K562 (cell line): ENCODE results near the gene EOGT. TPM values are rescaled to one million over a fixed set of nuclear protein-coding genes. Genes with fewer than 3 reads are reported as not detected.

Experiments used
- ATAC-seq: fragments of 200-7000 bp; cut with Tn5 transposase; 3 replicates; pipeline ENCODE4 v1.9.1; 2020; ENCODE audit warnings: moderate library complexity
- BruUV-seq: library from RNA; stranded (reverse); fragments of 400-500 nt; replicated peaks from 2 replicates; lab custom pipeline; 2021; lab: Mats Ljungman, UMichigan
- CTCF ChIA-PET: fragments of 300-600 bp; formaldehyde crosslinking; extraction: SDS; loops from one replicate; lab custom pipeline; 2021; ENCODE audit warnings: low intra/inter-chr PET ratio; lab: Yijun Ruan, JAX
- POLR2A ChIA-PET: fragments of 300-600, 350-650 bp; sonication (Branson Sonifier 250); formaldehyde crosslinking; extraction: SDS; loops from one replicate; lab custom pipeline; 2021; ENCODE audit warnings: antibody characterized with exemption, inconsistent platforms; lab: Yijun Ruan, JAX
- DNase-seq, 4 experiments: peaks; one replicate each; pipeline versions ENCODE4 v3.0.0 to v3.0.0-alpha.2; 2011 to 2018; ENCODE audit warnings: low spot score in 3 of 4, mixed read lengths in 3 of 4; ENCODE audit errors: extremely low read depth in 1 of 4
- FAIRE-seq: peaks from 2 replicates; lab custom pipeline; 2011; peaks lifted over from hg19 to GRCh38; lab: Jason Lieb, UNC
- H2AFZ ChIP-seq: 2 replicates; pipeline ENCODE4 v1.6.0; 2011; ENCODE audit warnings: low read depth, low read length, control low read depth, inconsistent platforms
- H3K27ac ChIP-seq: fragments of 200-600 bp; 3 replicates; pipeline ENCODE4 v1.8.0; 2011; ENCODE audit warnings: low read depth, mild to moderate bottlenecking, control low read depth, inconsistent platforms, low read length, moderate library complexity, mixed read lengths; ENCODE audit errors: extremely low read depth
- H3K27me3 ChIP-seq, 2 experiments: fragments of 300-600 bp in 1 of 2; 2 replicates in 1 of 2; 3 replicates in 1 of 2; pipeline versions ENCODE4 v1.6.0 to v1.8.0; 2011; ENCODE audit warnings: inconsistent platforms in 2 of 2, low read length in 2 of 2, mild to moderate bottlenecking in 1 of 2, mixed read lengths in 1 of 2, moderate library complexity in 1 of 2; ENCODE audit not compliant: control insufficient read depth in 2 of 2, insufficient read depth in 2 of 2
- H3K36me3 ChIP-seq: fragments of 300-600 bp; 3 replicates; pipeline ENCODE4 v1.8.0; 2011; ENCODE audit warnings: mild to moderate bottlenecking, low read length, inconsistent platforms; ENCODE audit not compliant: control insufficient read depth, insufficient read depth
- H3K4me1 ChIP-seq, 2 experiments: fragments of 200-600 bp in 1 of 2; replicated peaks in 1 of 2; 2 replicates in 1 of 2; 3 replicates in 1 of 2; pipeline versions ENCODE4 v1.5.1 to v1.8.0; 2011; ENCODE audit warnings: inconsistent platforms in 2 of 2, low read length in 2 of 2, mild to moderate bottlenecking in 1 of 2, mixed read lengths in 1 of 2, moderate library complexity in 1 of 2; ENCODE audit not compliant: control insufficient read depth in 2 of 2, insufficient read depth in 2 of 2
- H3K4me2 ChIP-seq: 2 replicates; pipeline ENCODE4 v1.6.1; 2011; ENCODE audit warnings: low read length, control low read depth, inconsistent platforms, mixed read lengths; ENCODE audit not compliant: insufficient read depth
- H3K4me3 ChIP-seq: fragments of 200-600 bp; sonication (generic), shearing (Covaris generic); 2 replicates; pipeline ENCODE4 v1.5.1; 2016; ENCODE audit warnings: control low read depth, inconsistent platforms
- H3K79me2 ChIP-seq: fragments of 200-600 bp; 3 replicates; pipeline ENCODE4 v1.8.0; 2011; ENCODE audit warnings: low read length, inconsistent platforms; ENCODE audit not compliant: control insufficient read depth, insufficient read depth
- H3K9ac ChIP-seq, 2 experiments: 2 replicates each; pipeline versions ENCODE4 v1.6.0 to v1.6.1; 2011; ENCODE audit warnings: low read depth in 2 of 2, low read length in 2 of 2, control low read depth in 1 of 2, inconsistent platforms in 1 of 2, mild to moderate bottlenecking in 1 of 2, mixed read lengths in 1 of 2; ENCODE audit not compliant: insufficient read depth in 1 of 2
- H3K9me1 ChIP-seq: one replicate; pipeline ENCODE4 v1.6.0; 2011; ENCODE audit warnings: inconsistent platforms, mild to moderate bottlenecking, low read length, moderate library complexity; ENCODE audit not compliant: control insufficient read depth, insufficient read depth
- H3K9me3 ChIP-seq: replicated peaks from 2 replicates; pipeline ENCODE4 v1.5.1; 2011; ENCODE audit warnings: low read depth, low read length, inconsistent platforms; ENCODE audit not compliant: control insufficient read depth, insufficient read depth
- H4K20me1 ChIP-seq: replicated peaks from 2 replicates; pipeline ENCODE4 v1.6.1; 2011; ENCODE audit warnings: low read length, inconsistent platforms, mixed read lengths; ENCODE audit not compliant: control insufficient read depth, insufficient read depth
- ADNP ChIP-seq: fragments of 200-800 bp; sonication (Bioruptor generic); IDR thresholded peaks from 2 replicates; pipeline ENCODE4 v1.6.1; 2016; ENCODE audit warnings: missing genetic modification characterization, missing compliant biosample characterization
- ARID2 ChIP-seq: fragments of 450-650 bp; IDR thresholded peaks from 2 replicates; pipeline ENCODE4 v1.6.1; 2017; ENCODE audit warnings: antibody characterized with exemption, mild to moderate bottlenecking
- CHD4 ChIP-seq: fragments of 200-600 bp; sonication (generic); IDR thresholded peaks from 3 replicates; pipeline ENCODE4 v1.6.1; 2012; ENCODE audit warnings: low read depth, mild to moderate bottlenecking, mixed read lengths, low read length, inconsistent platforms; ENCODE audit not compliant: insufficient read depth, insufficient replicate concordance, poor library complexity, severe bottlenecking
- MCM5 ChIP-seq: fragments of 450-650 bp; IDR thresholded peaks from 2 replicates; pipeline ENCODE4 v1.6.1; 2016; ENCODE audit warnings: low read depth
- NR3C1 ChIP-seq: sonication (generic); formaldehyde crosslinking; IDR thresholded peaks from 2 replicates; pipeline ENCODE4 v1.8.1; 2022; ENCODE audit warnings: missing genetic modification reagents
- RHOXF2B ChIP-seq: fragments of 250-450 bp; sonication (Bioruptor Pico); conservative IDR thresholded peaks from 2 replicates; pipeline ENCODE4 v1.5.1; 2021
- SAP30 ChIP-seq: fragments of 200-600 bp; sonication (generic); IDR thresholded peaks from 2 replicates; pipeline ENCODE4 v1.6.1; 2012; ENCODE audit warnings: borderline replicate concordance, low read depth, mild to moderate bottlenecking, moderate library complexity, low read length, control low read depth, inconsistent platforms; ENCODE audit not compliant: insufficient read depth, poor library complexity, severe bottlenecking
- SIX5 ChIP-seq, 2 experiments: IDR thresholded peaks; 2 replicates each; pipeline ENCODE4 v1.6.1; 2011; ENCODE audit warnings: low read length in 2 of 2, borderline replicate concordance in 1 of 2, low read depth in 1 of 2, mild to moderate bottlenecking in 1 of 2, moderate library complexity in 1 of 2; ENCODE audit not compliant: insufficient read depth in 1 of 2
- WHSC1 ChIP-seq: IDR thresholded peaks from one replicate; pipeline ENCODE4 v1.6.1; 2012; ENCODE audit warnings: low read length, control low read depth, inconsistent platforms
- ZNF124 ChIP-seq: sonication (generic); formaldehyde crosslinking; IDR thresholded peaks from 2 replicates; pipeline ENCODE4 v1.8.1; 2022; ENCODE audit warnings: missing genetic modification reagents
- WGBS: fragments of 100-300 bp; shearing (Covaris generic); methylation state at CpG from one replicate; pipeline ENCODE4 v1.1.6; 2016; ENCODE audit warnings: low coverage, mixed read lengths; ENCODE audit not compliant: insufficient coverage; ENCODE audit errors: missing lambda C conversion rate; 5-methylcytosine and 5-hydroxymethylcytosine counted together
- in situ Hi-C: fragments of 300-500 bp; cut with MboI; formaldehyde crosslinking; loops from 4 replicates; pipeline ENCODE4 v1.15.0; 2018; ENCODE audit warnings: inconsistent platforms, mixed read lengths
- intact Hi-C: fragments of 100-400 bp; cut with micrococcal nuclease; formaldehyde crosslinking; loops from 2 replicates; pipeline ENCODE4 v1.14.2; 2022
- polyA plus RNA-seq, 8 experiments: library from polyadenylated mRNA; depleted of rRNA in 4 of 8; stranded (reverse) in 5 of 8; unstranded in 3 of 8; fragments of >200 nt; fragmentation: Nextera tagmentation in 2 of 8; fragmentation: Illumina TruSeq in 1 of 8; extraction: Ambion mirVana in 2 of 8; extraction: Trizol in 1 of 8; gene quantifications; 2 replicates each; pipeline versions ENCODE4 v1.2.1 to v1.2.3, GENCODE V29; 2011 to 2014; ENCODE audit warnings: inconsistent platforms in 1 of 8, missing spikeins in 1 of 8
- total RNA-seq, 7 experiments: library from RNA; depleted of rRNA in 6 of 7; stranded (reverse); fragments of >200 nt in 6 of 7; fragmentation: Illumina TruSeq in 2 of 7; extraction: Trizol in 2 of 7; gene quantifications; 2 replicates each; pipeline versions ENCODE4 v1.2.1 to v1.2.3, GENCODE V29; 2011 to 2021; ENCODE audit warnings: low replicate concordance in 1 of 7
- TF ChIP-seq, protein P1 (sequence below): fragments of 250-450 bp; sonication (Bioruptor Pico); IDR thresholded peaks from 2 replicates; pipeline ENCODE4 v1.5.0; 2021; ENCODE audit warnings: mild to moderate bottlenecking, moderate library complexity
- TF ChIP-seq, protein P2 (sequence below): sonication (generic); formaldehyde crosslinking; IDR thresholded peaks from 2 replicates; pipeline ENCODE4 v1.8.0; 2022; ENCODE audit warnings: mild to moderate bottlenecking, missing genetic modification reagents, borderline replicate concordance
- TF ChIP-seq, protein P3 (sequence below): sonication (generic); formaldehyde crosslinking; IDR thresholded peaks from 2 replicates; pipeline ENCODE4 v1.8.0; 2022; ENCODE audit warnings: mild to moderate bottlenecking, missing genetic modification reagents

Gene EOGT
- total and polyA plus RNA-seq, 9 of the 15 experiments (the other 6 are each of a cell fraction or from before 2014, with no cell fraction given), result 3.6 to 17.9 (median 7.4) TPM

DNA sequence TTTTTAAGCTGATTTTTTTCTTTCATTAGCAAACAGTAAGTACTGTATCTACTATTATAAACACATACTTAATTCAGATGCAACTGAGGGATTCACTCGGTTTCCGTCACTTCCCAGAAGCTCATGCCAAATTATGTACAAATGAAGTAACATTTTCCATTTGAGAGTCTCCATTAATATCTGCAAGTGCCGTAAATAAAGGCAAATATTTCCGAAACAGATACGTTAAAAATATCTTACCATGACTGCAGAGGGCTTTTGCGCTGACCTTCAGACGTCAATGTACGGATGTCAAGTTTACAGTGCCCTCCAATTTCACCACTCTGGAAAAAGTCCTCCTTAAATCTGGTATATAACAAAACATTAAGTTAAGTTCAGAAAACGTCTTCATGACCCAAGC is 9.3 kb downstream of the EOGT start:
- no peaks in the 10 kb centered on the region for H4K20me1 ChIP-seq
- in situ Hi-C loops, result no loop called here
- H3K4me1 ChIP-seq, result no peaks in the 10 kb centered on the region
- FAIRE-seq, result no peak
- no peak for DNase-seq
- H3K9me1 ChIP-seq, result no peaks in the 10 kb centered on the region
- no peak overlapping the region for H3K27ac ChIP-seq
- no peaks in the 10 kb centered on the region for H3K27me3 ChIP-seq
- WGBS, result 93% methylated on average over 9 of the region's 9 CpGs
- H2AFZ ChIP-seq, result no peak overlapping the region
- no peaks in the 10 kb centered on the region for H3K9me3 ChIP-seq
- peaks cover 57% of the 10 kb centered on the region; the same call in 1 of the 3 replicates for H3K36me3 ChIP-seq
- no peak overlapping the region for H3K4me3 ChIP-seq
- ChIA-PET CTCF (no interaction called here), POLR2A (no interaction called here)
- ATAC-seq, result no peak
- no peak overlapping the region for H3K9ac ChIP-seq
- no TSS peak for BruUV-seq
- no peaks in the 10 kb centered on the region for H3K79me2 ChIP-seq
- intact Hi-C loops, result no loop called here
- H3K4me2 ChIP-seq, result no peak overlapping the region
- TF ChIP-seq, protein P1, sequence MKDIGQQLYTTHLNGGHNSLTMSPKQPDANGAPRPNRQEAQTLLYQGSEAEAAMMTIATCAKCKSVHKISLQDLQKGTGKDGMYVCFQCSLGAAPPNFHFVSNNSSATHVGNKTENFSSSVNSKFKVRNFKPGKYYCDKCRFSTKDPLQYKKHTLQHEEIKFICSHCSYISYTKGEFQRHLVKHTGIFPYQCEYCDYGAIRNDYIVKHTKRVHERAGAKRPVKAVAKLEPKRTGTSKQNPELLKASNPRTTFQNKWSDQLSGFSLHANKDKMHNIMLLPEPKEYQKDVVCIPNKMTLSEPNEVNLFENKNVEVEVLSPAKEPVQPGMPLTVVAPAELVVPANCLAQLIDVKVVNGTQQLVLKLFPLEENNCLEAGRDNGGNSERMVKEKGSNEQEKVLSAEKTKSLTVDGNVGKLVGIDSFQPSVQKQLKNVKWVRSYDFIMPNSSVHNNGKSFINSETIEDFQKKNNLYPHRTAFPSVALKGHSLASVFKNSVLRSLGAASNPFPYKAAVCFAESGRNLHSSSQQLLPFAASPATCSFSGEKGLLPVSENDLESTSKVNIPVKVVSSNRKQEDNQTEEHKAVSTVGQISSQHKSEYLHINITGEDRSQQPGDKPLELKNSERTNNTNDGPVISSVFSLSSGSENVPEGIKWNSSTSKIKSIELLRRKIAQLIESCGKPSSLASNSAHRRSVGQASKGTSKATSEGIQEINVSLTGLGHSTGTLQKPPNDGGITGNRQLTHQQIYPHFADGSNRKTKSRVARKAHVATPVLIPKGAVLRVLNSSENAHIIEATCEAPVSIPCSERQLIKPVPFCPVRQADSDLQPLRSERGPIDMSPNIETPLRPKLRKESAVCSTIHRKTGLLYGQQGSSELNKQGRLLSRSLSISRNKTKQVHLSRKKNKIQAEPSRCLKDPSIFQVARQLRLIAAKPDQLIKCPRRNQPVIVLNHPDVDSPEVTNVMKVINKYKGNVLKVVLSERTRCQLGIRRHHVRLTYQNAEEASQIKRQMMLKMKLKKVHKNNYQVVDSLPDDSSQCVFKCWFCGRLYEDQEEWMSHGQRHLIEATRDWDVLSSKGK (CRISPR knock-in tag), result no peak
- TF ChIP-seq MCM5 (no peak), ADNP (no peak), SAP30 (no peak), ARID2 (no peak), RHOXF2B (no peak), WHSC1 (no peak), NR3C1 (no peak), SIX5 (IDR thresholded peaks at IDR 0.05; ENCODE audit: borderline replicate concordance in 1 of 2, insufficient read depth in 1 of 2, low read depth in 1 of 2, low read length in 2 of 2) (no peak), ZNF124 (CRISPR knock-in tag) (no peak), CHD4 (no peak)
- TF ChIP-seq, protein P2, sequence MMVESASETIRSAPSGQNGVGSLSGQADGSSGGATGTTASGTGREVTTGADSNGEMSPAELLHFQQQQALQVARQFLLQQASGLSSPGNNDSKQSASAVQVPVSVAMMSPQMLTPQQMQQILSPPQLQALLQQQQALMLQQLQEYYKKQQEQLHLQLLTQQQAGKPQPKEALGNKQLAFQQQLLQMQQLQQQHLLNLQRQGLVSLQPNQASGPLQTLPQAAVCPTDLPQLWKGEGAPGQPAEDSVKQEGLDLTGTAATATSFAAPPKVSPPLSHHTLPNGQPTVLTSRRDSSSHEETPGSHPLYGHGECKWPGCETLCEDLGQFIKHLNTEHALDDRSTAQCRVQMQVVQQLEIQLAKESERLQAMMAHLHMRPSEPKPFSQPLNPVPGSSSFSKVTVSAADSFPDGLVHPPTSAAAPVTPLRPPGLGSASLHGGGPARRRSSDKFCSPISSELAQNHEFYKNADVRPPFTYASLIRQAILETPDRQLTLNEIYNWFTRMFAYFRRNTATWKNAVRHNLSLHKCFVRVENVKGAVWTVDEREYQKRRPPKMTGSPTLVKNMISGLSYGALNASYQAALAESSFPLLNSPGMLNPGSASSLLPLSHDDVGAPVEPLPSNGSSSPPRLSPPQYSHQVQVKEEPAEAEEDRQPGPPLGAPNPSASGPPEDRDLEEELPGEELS (CRISPR knock-in tag), result no peak
- TF ChIP-seq, protein P3, sequence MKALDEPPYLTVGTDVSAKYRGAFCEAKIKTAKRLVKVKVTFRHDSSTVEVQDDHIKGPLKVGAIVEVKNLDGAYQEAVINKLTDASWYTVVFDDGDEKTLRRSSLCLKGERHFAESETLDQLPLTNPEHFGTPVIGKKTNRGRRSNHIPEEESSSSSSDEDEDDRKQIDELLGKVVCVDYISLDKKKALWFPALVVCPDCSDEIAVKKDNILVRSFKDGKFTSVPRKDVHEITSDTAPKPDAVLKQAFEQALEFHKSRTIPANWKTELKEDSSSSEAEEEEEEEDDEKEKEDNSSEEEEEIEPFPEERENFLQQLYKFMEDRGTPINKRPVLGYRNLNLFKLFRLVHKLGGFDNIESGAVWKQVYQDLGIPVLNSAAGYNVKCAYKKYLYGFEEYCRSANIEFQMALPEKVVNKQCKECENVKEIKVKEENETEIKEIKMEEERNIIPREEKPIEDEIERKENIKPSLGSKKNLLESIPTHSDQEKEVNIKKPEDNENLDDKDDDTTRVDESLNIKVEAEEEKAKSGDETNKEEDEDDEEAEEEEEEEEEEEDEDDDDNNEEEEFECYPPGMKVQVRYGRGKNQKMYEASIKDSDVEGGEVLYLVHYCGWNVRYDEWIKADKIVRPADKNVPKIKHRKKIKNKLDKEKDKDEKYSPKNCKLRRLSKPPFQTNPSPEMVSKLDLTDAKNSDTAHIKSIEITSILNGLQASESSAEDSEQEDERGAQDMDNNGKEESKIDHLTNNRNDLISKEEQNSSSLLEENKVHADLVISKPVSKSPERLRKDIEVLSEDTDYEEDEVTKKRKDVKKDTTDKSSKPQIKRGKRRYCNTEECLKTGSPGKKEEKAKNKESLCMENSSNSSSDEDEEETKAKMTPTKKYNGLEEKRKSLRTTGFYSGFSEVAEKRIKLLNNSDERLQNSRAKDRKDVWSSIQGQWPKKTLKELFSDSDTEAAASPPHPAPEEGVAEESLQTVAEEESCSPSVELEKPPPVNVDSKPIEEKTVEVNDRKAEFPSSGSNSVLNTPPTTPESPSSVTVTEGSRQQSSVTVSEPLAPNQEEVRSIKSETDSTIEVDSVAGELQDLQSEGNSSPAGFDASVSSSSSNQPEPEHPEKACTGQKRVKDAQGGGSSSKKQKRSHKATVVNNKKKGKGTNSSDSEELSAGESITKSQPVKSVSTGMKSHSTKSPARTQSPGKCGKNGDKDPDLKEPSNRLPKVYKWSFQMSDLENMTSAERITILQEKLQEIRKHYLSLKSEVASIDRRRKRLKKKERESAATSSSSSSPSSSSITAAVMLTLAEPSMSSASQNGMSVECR (CRISPR knock-in tag), result no peak
